Endometrial microvascular endothelial cells (primary cell): ENCODE measurements around the gene DPM2. TPM values are rescaled to one million over a fixed set of nuclear protein-coding genes. Genes with fewer than 3 reads are reported as not detected.

ENCODE experiments used
- in situ Hi-C: cut with HindIII; loops from 2 replicates; pipeline ENCODE4 v1.10.0; 2017; ENCODE audit warnings: low sequenced_read_pairs, low pct_unique_long_range_greater_than_20kb; ENCODE audit errors: inconsistent ontology term
- total RNA-seq: library from RNA; depleted of rRNA; stranded (reverse); fragments of >200 nt; gene quantifications from one replicate; pipeline ENCODE4 v1.2.3, GENCODE V29; 2015; ENCODE audit errors: inconsistent ontology term

The DPM2 gene
- total RNA-seq, 1 donor from 2014 or later, result 13.8 TPM

DNA sequence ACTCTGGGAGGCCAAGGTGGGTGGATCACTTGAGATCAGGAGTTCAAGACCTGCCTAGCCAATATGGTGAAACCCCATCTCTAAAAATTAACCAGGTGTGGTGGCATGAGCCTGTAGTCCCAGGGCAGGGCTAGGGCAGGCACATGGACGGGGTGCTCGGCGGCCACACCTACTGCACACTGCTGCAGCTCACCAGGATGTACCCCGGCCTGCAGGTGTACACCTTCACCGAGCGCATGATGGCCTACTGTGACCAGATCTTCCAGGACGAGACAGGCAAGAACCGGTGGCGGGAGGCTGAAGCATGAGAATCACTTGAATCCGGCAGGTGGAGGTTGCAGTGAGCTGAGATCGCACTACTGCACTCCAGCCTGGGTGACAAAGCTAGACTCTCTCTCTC lies 24.0 kb downstream of the DPM2 start:
- in situ Hi-C loops, result no loop called here

DNA sequence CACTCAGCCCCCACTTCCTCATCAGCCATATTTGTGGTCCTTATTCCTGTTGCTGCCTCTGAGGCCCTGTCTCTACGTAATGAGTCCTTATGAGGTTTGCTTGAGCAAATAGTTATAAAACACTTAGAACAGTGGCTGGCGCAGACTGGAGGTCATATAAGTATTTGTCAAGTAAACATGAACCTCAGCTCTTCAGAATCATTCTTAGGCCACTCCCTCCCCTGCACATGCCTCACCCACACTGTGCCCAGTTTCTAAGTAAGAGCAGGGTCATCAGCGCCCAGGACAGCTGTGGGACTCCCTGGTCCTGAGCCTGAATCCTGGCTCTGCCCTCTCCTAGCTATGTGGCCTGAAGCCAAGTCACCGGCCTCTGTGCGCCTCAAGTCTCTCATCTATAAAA lies 24.8 kb downstream of the DPM2 start:
- in situ Hi-C loops, result no loop called here

DNA sequence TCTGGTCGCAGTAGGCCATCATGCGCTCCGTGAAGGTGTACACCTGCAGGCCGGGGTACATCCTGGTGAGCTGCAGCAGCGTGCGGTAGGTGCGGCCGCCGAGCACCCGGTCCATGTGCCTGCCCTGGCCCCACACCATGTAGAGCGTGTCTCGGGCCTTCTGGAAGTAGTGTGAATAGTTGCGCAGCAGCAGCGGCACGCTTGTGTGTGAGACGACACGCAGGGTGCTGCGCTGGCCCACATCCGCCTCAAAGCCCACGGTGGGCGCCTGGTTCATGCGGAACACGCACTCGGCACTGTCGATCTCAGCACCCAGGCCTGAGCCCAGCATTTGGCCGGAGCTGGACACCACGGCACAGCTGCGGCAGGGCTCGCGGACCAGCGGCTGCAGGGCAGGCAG lies 25.4 kb downstream of the DPM2 start:
- in situ Hi-C loops, result no loop called here

DNA sequence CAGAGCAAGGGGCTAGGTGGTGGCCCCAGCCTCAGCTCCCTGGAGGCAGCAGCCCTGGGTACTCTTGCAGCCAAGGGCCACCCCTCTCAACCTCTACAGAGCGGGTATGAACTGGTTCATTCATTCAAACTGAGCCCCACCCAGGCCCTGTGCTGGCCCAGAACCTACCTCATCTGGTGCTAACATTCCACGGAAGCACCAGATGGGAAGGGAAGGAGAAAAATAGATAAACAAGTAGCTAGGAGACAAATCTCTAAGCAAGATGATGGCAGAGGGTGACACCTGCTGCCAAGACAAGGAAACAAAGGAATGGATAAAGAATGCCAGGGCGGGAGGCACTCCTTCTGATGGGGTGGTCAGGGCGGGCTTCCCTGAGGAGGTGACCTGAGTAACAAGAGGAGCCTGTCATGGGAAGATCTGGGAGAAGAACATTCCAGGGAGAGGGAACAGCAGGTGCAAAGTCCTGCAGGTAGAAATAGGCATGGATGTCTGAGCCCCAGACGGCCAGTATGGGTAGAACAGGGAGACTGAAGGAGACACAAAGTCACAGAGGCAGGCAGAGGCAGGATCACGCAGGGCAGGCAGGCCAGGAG lies 26.9 kb downstream of the DPM2 start:
- in situ Hi-C loops, result no loop called here

DNA sequence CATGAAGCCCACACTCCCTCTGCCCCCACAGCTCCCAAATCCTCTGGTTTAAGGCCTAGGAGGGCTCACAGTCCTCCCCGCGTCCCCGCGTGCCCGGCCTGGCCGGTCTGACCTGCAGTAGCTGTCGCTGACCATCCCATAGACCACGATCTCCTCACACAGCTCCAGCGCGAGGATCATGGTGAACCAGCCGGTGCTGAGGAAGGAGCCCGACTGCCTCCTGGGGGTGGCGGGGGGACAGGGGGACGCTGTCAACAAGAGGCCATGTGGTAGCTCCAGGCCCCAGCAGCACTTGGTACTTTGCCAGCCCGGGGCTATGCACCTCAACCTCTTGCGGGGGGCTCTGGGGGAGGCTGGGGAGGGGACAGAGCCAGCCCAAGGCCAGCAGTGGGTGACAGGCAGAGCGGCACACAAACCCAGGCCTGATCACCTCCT lies 27.8 kb downstream of the DPM2 start:
- in situ Hi-C loops, result no loop called here

DNA sequence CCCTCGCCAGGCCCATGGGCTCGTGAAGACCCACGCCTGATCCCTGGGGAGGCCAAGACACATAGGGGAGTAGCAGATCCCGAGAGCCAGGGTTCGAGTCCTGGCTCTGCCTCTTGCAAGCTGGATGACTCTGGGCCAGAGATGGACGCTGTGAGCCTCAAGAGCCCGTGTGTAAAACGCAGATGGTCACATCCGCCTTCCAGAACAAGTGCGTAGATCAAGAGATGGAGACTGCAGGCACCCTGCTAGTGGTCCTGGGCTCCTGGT lies 29.1 kb downstream of the DPM2 start:
- in situ Hi-C loops, result no loop called here

DNA sequence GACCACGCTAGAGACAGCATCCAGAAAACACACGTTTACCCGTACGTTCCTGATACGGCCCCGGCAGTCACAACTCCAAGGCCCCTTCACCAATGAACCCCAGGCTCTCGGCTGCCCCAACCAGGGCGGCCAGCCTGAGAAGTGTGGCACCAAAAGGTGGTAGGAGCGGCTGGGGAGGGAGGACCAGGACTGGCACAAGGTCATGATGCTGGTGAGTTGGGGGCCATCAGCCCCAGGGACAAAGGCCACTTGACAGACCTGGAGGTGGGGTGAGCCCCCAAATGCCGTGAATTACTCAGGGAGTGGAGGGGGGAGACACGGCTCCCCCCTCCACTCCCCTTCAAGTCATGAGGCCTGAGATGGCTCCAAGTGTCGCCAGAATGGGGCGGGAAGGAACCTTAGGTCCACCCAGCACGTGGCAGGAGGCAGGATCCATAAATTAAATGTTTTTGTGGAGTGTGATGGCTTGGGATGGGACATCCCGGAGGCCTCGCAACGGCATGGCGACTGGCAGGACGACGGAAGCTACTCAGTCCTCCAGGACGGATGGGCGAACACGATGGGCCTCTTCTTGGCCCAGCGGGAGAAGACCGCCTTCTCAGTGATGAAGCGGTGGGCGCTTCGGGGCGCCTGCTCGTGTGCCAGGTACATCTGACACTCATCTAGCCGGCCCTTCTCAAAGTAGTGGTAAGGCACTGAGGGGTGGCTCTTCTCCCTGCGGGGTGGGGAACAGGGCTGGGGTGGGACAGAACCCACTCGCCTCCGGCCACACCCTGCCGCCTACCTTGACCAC lies 29.6 kb downstream of the DPM2 start:
- in situ Hi-C loops, result no loop called here

DNA sequence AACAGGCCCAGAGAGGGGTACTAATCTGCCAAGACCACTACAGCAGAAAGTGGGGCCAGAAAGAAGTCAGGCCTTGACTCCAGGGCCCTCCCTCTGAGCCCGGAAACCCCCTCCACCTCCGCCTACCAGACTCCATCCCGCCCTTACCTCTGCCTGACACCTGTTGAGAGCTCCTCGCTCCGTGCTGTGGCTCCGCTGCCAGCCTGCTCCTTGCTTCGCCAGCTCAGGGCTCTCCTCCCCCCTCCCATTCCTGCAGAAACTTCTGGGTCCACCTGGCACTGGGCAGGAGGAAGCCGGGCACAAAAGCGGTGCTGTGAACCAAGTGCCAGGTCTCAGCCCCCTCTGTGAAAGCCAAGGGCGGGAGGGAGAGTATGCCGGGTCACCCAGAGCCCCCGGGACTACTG lies 31.9 kb downstream of the DPM2 start:
- in situ Hi-C loops, result no loop called here

DNA sequence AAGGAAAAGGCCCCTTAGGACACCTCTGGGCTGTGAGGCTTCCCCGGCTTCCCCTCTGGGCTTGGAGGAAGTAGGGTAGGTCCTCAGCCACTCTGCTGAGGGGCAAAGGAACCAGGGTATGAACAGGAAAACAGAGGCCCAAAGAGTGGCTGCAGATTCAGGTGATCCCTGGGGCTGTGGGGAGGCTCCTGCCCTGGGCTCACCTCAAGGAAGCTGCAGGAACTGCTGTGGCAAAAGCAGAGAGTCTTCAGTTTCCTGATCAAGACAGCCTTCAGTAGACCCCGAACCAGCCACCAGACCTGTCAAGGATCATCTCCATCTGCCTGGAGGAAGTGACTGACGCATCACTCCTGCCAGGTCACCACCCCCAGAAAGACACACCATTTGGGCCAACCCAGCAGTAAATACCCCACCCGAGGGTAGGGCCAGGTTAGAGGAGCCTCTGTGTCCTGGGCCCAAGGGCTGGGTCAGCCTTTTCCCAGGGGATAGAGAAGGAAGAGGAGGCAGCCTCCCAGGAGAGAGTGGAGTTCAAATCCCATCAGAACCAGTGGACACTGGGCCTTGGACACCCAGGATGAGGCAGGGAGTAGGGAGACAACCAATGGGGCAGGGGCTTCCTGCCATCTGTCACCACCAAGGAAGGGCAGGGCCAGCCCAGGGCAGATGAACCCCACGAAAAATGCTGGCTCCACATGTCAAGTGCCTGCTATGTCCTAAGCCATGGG lies 32.5 kb downstream of the DPM2 start:
- in situ Hi-C loops, result no loop called here

DNA sequence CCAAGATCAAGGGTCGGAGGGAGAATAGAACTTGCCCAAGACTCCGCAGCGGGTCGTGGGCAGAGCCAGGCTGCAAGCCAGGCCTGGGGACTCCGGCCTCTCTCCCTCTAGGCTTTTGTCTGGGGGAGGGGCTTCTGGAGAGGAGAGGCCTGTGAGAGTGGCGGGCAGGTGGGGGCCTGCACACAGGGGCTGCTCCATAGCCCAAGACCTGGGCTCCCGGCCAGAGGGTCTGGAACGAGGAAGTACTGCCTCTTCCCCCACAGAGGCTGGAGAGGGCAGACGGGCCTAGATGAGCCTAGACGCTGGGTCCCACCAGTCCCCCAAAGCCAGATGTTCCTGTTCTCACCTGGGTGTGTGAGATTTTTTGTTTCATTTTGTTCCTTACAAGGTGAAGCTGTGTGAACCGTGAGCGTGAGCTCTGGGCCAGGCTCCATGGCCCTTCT lies 33.1 kb downstream of the DPM2 start:
- in situ Hi-C loops, result no loop called here

DNA sequence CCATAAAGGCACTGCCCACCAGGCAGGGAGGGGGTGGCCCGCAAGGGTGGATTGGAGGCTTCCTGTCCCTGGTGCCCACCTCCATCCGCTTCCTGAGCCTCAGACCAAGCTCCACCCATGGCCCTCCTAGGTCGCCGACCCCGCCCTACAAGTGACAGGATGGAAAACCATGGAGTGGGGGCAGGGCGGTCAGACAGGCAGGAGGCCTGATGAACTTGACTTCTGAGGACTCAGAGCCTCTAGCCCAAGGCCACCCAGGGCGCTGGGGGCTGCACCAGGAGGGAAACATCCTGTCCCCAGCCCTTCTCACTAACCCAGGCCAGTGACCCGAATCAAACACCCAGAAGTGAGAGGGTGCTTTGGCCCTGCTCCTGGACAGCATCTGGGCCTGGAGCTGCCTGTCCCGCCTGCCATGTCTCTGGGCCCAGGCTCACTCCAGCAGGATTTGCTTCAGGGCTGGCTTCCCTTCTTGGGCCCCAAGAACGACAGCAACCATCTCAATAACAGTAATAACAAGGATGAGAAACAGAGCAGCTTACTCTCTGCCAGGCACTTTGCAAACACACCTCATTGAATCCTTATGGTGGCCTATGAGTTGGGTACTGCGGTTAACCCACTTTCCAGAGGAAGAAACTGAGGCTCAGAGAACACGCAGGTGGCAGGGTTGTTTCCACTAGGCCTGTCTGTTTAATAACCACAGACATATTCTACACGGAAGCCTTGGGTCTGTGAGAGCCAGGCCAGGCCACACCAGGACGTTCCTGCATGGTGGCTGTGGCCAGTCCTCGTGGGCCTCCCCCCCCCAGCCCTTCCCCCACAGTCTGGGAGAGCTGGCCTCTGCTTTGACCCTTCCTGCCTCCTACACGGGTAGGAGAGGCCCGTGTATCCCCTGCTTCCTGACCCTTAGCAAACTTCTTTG lies 33.8 kb downstream of the DPM2 start:
- in situ Hi-C loops, result no loop called here

DNA sequence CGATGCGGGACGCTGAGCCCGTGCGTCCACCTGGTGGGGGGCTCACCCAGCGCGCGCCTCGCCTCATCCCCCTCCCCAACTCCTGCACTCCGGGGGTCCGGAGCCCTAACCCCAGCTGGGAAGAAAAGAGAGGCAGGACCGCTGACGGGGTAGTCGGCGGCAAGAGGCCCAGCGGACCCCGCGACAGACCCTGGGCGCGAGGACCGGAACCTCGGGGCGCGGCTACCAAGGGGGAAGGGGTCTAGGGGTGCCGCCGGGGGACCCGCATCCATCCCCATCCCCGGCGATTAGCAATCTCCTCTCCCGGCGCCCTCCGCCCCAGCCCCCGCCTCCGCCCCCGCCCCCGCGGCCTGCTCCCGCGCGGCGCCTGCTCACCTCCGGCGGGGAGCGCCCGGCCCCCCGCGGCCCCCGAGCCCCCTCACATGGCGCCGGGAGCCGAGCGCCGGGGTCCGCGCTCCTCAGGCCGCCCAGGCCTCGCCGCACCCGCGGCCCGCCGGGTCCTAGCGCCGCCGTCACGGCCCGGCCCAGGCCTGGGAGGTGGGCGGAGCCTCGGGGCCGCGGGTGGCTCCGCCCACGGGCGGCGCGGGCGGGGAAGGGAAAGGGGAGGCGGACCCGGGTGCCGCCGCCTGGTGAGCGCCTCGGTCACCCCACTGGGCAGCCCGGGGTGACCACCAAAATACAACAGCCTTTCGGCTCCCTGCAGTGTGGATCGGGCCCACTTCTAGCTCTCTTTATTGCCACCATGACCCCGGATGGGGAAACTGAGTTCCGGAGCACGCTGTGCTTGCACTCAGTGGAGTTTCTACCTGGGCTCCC lies 38.3 kb downstream of the DPM2 start, which contains the start of gene ST6GALNAC6:
Gene ST6GALNAC6, minus strand, starts transcription at position 476 of the 816 bp plus-strand sequence. CDS start 1,622 bp downstream, outside the sequence.
- in situ Hi-C loops, result no loop called here

DNA sequence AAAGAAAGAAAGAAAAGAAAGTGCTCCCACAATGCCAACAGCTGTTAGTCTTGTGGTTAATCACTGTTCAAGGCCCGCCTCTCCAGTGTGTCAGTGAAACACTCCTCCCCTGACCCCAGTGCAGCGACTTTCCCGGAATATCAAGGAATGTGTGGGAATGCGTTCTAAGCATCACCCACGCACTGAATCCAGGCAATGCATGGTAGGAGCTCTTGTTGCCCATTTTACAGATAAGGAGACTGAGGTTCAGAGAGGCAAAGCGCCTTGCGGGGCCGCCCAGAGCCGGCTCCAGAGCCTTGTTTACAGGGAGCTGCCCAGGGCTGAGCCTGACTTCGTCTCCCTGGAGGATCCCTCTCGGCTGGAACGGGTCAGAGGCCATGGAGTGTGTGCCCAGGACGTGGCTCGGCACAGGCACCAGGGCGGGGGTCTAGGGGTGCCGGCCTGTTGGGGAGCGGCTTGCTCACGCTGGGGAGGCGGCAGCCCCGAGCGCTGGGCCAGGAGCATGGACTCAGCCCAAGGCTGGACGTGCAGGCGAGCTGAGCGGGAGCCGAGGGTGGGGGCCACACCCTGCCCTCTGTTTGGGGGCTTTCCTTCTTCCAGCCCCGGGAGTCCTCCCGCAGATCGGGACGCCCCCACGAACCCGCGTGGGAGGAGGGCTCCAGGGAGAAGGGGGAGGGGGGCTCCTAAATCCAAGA lies 39.1 kb downstream of the DPM2 start:
- in situ Hi-C loops, result no loop called here

DNA sequence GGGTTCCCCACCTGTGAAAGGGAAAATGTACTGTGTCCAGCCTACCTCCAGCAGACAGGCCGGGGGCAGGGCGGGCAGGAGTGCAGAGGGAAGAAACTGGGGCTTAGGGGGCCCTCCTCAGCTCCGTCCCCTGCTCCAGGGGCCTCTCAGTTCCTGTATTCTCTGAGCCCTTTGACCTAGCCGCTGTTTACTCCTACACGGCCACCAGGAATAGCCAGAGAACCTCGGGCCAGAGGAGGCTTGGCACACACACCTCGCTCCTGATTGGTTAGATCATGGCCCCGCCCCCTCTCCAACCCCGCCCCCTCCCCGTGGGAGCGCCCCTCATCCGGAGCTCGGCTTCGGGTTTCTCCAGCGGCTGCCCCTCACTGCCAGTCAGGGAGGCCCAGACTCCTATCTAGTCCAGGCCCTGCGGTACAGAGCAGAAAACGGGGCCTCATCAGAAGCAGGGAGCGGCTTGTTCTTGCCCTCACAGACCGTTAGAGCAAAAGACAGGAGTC lies 40.4 kb downstream of the DPM2 start:
- in situ Hi-C loops, result no loop called here

DNA sequence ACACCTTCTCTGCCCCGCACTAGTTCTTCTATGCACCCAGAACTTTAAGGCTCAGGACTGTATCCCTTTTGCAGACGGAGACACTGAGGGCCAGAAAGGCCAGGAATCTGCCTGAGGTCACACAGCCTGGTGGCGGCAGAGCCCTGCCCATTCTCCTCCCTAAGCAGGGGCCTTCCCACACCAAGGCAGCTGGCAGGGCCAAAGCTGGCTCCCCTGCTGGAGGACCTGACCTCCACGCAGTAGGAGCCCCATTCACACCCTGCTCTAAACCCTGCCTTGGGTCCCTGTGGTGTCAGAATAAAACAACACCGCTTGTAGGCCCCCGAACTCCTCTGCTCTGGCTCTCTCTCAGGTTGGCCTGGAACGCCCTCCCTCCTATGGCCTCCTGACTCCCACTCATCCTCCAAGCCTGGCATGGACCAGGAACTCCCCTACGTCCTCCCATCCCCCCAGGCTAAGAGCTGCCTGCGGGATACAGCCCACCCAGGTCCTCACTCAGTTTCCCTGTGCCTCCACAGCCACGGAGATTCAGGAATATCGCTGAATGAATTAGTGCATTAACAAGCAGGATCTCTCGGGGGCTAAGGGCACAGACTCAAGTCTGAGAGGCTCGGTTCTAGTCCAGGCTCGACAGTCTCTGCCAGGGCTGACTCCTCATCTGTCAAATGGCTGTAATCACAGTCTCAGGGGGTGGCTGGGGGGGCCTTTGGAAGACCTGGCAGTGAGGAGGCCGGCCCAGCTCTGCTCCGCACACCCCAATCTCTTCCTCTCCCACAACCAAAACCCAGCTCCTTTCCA lies 41.1 kb downstream of the DPM2 start:
- in situ Hi-C loops, result no loop called here

DNA sequence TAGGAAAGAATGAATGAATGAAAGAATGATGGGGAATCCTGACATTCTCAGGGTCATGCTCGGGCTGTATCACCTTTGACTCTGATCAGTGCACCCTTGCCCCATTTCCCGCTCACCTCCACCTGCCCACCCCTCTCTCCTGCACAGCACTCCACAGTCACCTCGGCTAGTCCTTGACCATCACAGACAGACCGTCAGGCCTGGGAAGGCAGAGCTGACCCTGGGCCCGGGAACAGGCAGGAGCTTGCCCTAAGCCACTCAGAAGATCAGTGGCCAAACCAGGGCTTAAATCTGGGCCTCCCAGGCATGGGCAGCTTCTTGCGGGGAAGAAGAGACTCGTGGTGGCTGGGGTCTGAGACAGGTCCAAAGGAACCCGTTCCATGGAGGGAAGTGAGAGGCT lies 41.8 kb downstream of the DPM2 start:
- in situ Hi-C loops, result no loop called here

DNA sequence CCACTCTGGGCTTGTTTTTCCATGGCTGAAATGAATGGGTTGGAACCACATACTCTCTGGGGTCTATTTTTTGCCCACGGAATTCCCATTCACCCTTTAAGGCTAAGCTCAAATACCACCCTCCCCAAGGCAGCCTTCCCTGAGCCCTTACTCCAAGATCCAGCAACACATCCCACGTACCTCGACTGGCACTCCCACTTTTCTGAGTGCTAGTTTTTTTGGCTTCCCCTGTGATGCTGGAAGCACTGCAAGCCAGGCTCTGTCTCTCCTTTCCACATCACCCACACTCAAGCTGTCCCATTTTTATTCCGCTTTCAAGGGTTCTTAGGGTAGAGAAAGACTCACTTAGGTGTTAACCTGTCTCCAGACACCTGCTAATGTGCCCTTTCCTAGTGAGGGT lies 44.3 kb downstream of the DPM2 start:
- in situ Hi-C loops, result no loop called here
